Osteocyte (in vitro differentiated cells): ENCODE results near the gene FOXS1. TPM values are rescaled to one million over a fixed set of nuclear protein-coding genes. Genes with fewer than 3 reads are reported as not detected.

Experiments used
- DNase-seq: peaks from one replicate; pipeline ENCODE4 v3.0.0; 2021; ENCODE audit warnings: mixed read lengths; ENCODE audit not compliant: unreplicated experiment; ENCODE audit errors: extremely low spot score
- H3K27ac Mint-ChIP-seq: one replicate; pipeline ENCODE4 v1.8.0; 2021; ENCODE audit warnings: mild to moderate bottlenecking, mixed read lengths; ENCODE audit not compliant: unreplicated experiment
- H3K27me3 Mint-ChIP-seq: one replicate; pipeline ENCODE4 v1.8.0; 2021; ENCODE audit warnings: mixed read lengths; ENCODE audit not compliant: unreplicated experiment
- H3K36me3 Mint-ChIP-seq: one replicate; pipeline ENCODE4 v1.8.0; 2021; ENCODE audit warnings: mixed read lengths; ENCODE audit not compliant: unreplicated experiment
- H3K4me1 Mint-ChIP-seq: one replicate; pipeline ENCODE4 v1.8.0; 2021; ENCODE audit warnings: mixed read lengths; ENCODE audit not compliant: unreplicated experiment
- H3K4me3 Mint-ChIP-seq: one replicate; pipeline ENCODE4 v1.8.0; 2021; ENCODE audit warnings: mild to moderate bottlenecking, moderate library complexity, mixed read lengths; ENCODE audit not compliant: unreplicated experiment
- H3K9me3 Mint-ChIP-seq: one replicate; pipeline ENCODE4 v1.8.0; 2021; ENCODE audit warnings: mixed read lengths; ENCODE audit not compliant: unreplicated experiment
- CTCF ChIP-seq: fragments of 200-600 bp; sonication (generic); IDR thresholded peaks from 2 replicates; pipeline ENCODE4 v1.5.0; 2021; ENCODE audit warnings: antibody characterized with exemption, mild to moderate bottlenecking, moderate library complexity
- long read RNA-seq: library from polyadenylated mRNA; unstranded; transcript quantifications from one replicate; pipeline ENCODE4 v2.0.0, GENCODE V29; 2021
- total RNA-seq: library from RNA; stranded (reverse); gene quantifications from 2 replicates; pipeline ENCODE4 v1.2.1, GENCODE V29; 2021

FOXS1 gene
- total RNA-seq = 11.8 and 13.6 TPM in 2 replicates
- long read RNA-seq, partial matches to known transcripts = 0 of 4 reads
- long read RNA-seq, other reads (novel, unspliced or antisense) = 0 of 4 reads

GRCh38 chr20:31845300-31845863 lies at the start of gene FOXS1:
TSS of gene FOXS1 (minus strand) at chr20:31845604. CDS start at chr20:31845542, 62 bp downstream.
- TF ChIP-seq CTCF = no peak
- H3K9me3 Mint-ChIP-seq = no peaks in the 10 kb centered on the region
- no peaks in the 10 kb centered on the region for H3K36me3 Mint-ChIP-seq
- H3K27ac Mint-ChIP-seq = peak within 1 kb of the TSS; percentile 94
- no peak for DNase-seq
- peaks cover 46% of the 10 kb centered on the region for H3K4me1 Mint-ChIP-seq
- H3K4me3 Mint-ChIP-seq = peak within 1 kb of the TSS; percentile 67
- no peaks in the 10 kb centered on the region for H3K27me3 Mint-ChIP-seq

- Mint-ChIP-seq H3K36me3 (no peaks in the 10 kb centered on the region), H3K27ac (no peak overlapping the region), H3K4me1 (no peaks in the 10 kb centered on the region), H3K4me3 (no peak overlapping the region), H3K9me3 (no peaks in the 10 kb centered on the region), H3K27me3 (peaks cover 35% of the 10 kb centered on the region)
- no peak for TF ChIP-seq CTCF
- DNase-seq = no peak
Measured at GRCh38 chr20:31890646-31891045, 45.2 kb upstream of the FOXS1 start.

GRCh38 chr20:31883829-31884228 lies 38.4 kb upstream of the FOXS1 start:
- TF ChIP-seq CTCF = no peak
- no peaks in the 10 kb centered on the region for H3K9me3 Mint-ChIP-seq
- no peak overlapping the region for H3K27ac Mint-ChIP-seq
- H3K27me3 Mint-ChIP-seq = peaks cover 28% of the 10 kb centered on the region
- no peak for DNase-seq
- H3K4me1 Mint-ChIP-seq = peaks cover 7% of the 10 kb centered on the region
- no peaks in the 10 kb centered on the region for H3K36me3 Mint-ChIP-seq
- no peak overlapping the region for H3K4me3 Mint-ChIP-seq

GRCh38 chr20:31881945-31882344 lies 36.5 kb upstream of the FOXS1 start:
- no peak for TF ChIP-seq CTCF
- no peak for DNase-seq
- no peaks in the 10 kb centered on the region for H3K36me3 Mint-ChIP-seq
- no peak overlapping the region for H3K4me3 Mint-ChIP-seq
- H3K4me1 Mint-ChIP-seq = peaks cover 7% of the 10 kb centered on the region
- H3K9me3 Mint-ChIP-seq = no peaks in the 10 kb centered on the region
- H3K27me3 Mint-ChIP-seq = peaks cover 35% of the 10 kb centered on the region
- no peak overlapping the region for H3K27ac Mint-ChIP-seq

- TF ChIP-seq CTCF = peak; percentile 15
- Mint-ChIP-seq H3K9me3 (no peaks in the 10 kb centered on the region), H3K27ac (peak overlapping the region; percentile 92), H3K36me3 (no peaks in the 10 kb centered on the region), H3K27me3 (peaks cover 44% of the 10 kb centered on the region), H3K4me1 (peaks cover 7% of the 10 kb centered on the region), H3K4me3 (peak overlapping the region; percentile 97)
- peak; percentile 97 for DNase-seq
Measured at GRCh38 chr20:31879143-31879987, 34.0 kb upstream of the FOXS1 start.
